ENCODE results near the gene CCDC90B. TPM values are rescaled to one million over a fixed set of nuclear protein-coding genes. Genes with fewer than 3 reads are reported as not detected.
"Not testable (repeated sequence)": the region's sequence is repeated elsewhere in the genome, so short reads cannot be mapped to it uniquely, and the experiment has no call there.

Gene CCDC90B
- 81.1 and 121 TPM in 2 replicates for total RNA-seq (2014; rRNA removed; shearing (Covaris generic); ENCODE audit: low replicate concordance)

GRCh38 chr11:83285771-83286528 is at the start of gene CCDC90B:
Gene CCDC90B, minus strand, starts transcription at chr11:83286367. Its CDS starts 395 bp downstream, at chr11:83285972.
- Histone ChIP-seq H3K4me3 (ENCODE audit: low read length) (peak within 1 kb of the TSS; percentile 83), H3K9me2 (replicated peaks; ENCODE audit: insufficient read depth, low read length) (no peaks in the 10 kb centered on the region), H3K9ac (ENCODE audit: low read length) (peak within 1 kb of the TSS; percentile 86), H3K79me2 (ENCODE audit: low read length) (peaks cover 44% of the 10 kb centered on the region), H2AFZ (ENCODE audit: low read length) (peak within 1 kb of the TSS; percentile 78), H3K9me3 (ENCODE audit: low read length) (no peaks in the 10 kb centered on the region), H3K4me1 (ENCODE audit: low read length) (peaks cover 33% of the 10 kb centered on the region), H3K27ac (ENCODE audit: low read length) (peak within 1 kb of the TSS; percentile 60), H3K4me2 (ENCODE audit: low read depth, low read length, poor library complexity, severe bottlenecking) (peak within 1 kb of the TSS; percentile 80), H4K20me1 (ENCODE audit: insufficient read depth, low read depth, low read length) (no peaks in the 10 kb centered on the region), H3K27me3 (ENCODE audit: low read length) (no peaks in the 10 kb centered on the region), H3K36me3 (ENCODE audit: insufficient read depth, low read length) (peaks cover under 1% of the 10 kb centered on the region; the same call in 1 of the 2 replicates)
- peak; percentile 100 for DNase-seq

GRCh38 chr11:83335446-83336070 is 49.4 kb upstream of the CCDC90B start:
- H2AFZ ChIP-seq (ENCODE audit: low read length), result no peak overlapping the region
- no peaks in the 10 kb centered on the region for H3K27me3 ChIP-seq (ENCODE audit: low read length)
- H3K79me2 ChIP-seq (ENCODE audit: low read length), result no peaks in the 10 kb centered on the region
- H3K9me2 ChIP-seq (replicated peaks; ENCODE audit: insufficient read depth, low read length), result no peaks in the 10 kb centered on the region
- H3K27ac ChIP-seq (ENCODE audit: low read length), result no peak overlapping the region
- no peak for DNase-seq
- no peak overlapping the region for H3K4me2 ChIP-seq (ENCODE audit: low read depth, low read length, poor library complexity, severe bottlenecking)
- H3K36me3 ChIP-seq (ENCODE audit: insufficient read depth, low read length), result no peaks in the 10 kb centered on the region
- no peaks in the 10 kb centered on the region for H3K4me1 ChIP-seq (ENCODE audit: low read length)
- H3K9me3 ChIP-seq (ENCODE audit: low read length), result no peaks in the 10 kb centered on the region
- H3K9ac ChIP-seq (ENCODE audit: low read length), result no peak overlapping the region
- no peak overlapping the region for H3K4me3 ChIP-seq (ENCODE audit: low read length)
- H4K20me1 ChIP-seq (ENCODE audit: insufficient read depth, low read depth, low read length), result no peaks in the 10 kb centered on the region

- H3K4me3 ChIP-seq (ENCODE audit: low read length), result no peak overlapping the region
- H3K79me2 ChIP-seq (ENCODE audit: low read length), result no peaks in the 10 kb centered on the region
- H3K4me1 ChIP-seq (ENCODE audit: low read length), result no peaks in the 10 kb centered on the region
- H3K27ac ChIP-seq (ENCODE audit: low read length), result no peak overlapping the region
- no peak overlapping the region for H3K9ac ChIP-seq (ENCODE audit: low read length)
- H3K36me3 ChIP-seq (ENCODE audit: insufficient read depth, low read length), result no peaks in the 10 kb centered on the region
- H3K27me3 ChIP-seq (ENCODE audit: low read length), result no peaks in the 10 kb centered on the region
- H4K20me1 ChIP-seq (ENCODE audit: insufficient read depth, low read depth, low read length), result no peaks in the 10 kb centered on the region
- H3K9me3 ChIP-seq (ENCODE audit: low read length), result no peaks in the 10 kb centered on the region
- no peak overlapping the region for H3K4me2 ChIP-seq (ENCODE audit: low read depth, low read length, poor library complexity, severe bottlenecking)
- H3K9me2 ChIP-seq (replicated peaks; ENCODE audit: insufficient read depth, low read length), result no peaks in the 10 kb centered on the region
- no peak for DNase-seq
- no peak overlapping the region for H2AFZ ChIP-seq (ENCODE audit: low read length)
Measured at GRCh38 chr11:83330303-83330702, 44.1 kb upstream of the CCDC90B start.

DNA sequence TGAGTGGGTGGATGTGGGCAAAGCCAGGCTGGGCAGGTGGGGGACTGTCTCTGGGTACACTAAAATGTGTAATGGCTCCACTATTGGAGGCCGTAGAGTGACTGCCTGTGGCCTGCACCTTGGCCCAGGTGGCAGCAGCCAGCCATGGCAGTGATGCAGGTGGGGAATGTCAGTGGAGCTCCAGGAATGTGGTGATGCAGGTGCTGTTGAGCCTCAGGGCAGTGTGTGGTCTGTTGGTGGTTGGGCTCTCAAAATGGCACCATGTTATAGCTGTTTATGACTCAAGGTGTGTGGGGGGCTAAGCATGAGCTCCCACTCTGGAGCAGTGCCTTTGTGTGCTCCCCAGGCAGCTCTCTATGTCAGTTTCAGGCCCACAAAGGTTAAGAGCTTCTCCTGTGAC is 40.2 kb upstream of the CCDC90B start:
- H3K27ac ChIP-seq (ENCODE audit: low read length), result no peak overlapping the region
- no peaks in the 10 kb centered on the region for H3K27me3 ChIP-seq (ENCODE audit: low read length)
- DNase-seq, result no peak
- no peak overlapping the region for H3K4me3 ChIP-seq (ENCODE audit: low read length)
- H3K79me2 ChIP-seq (ENCODE audit: low read length), result no peaks in the 10 kb centered on the region
- no peaks in the 10 kb centered on the region for H3K36me3 ChIP-seq (ENCODE audit: insufficient read depth, low read length)
- no peaks in the 10 kb centered on the region for H3K9me3 ChIP-seq (ENCODE audit: low read length)
- no peaks in the 10 kb centered on the region for H3K4me1 ChIP-seq (ENCODE audit: low read length)
- H3K9ac ChIP-seq (ENCODE audit: low read length), result no peak overlapping the region
- no peak overlapping the region for H2AFZ ChIP-seq (ENCODE audit: low read length)
- no peaks in the 10 kb centered on the region for H4K20me1 ChIP-seq (ENCODE audit: insufficient read depth, low read depth, low read length)
- no peak overlapping the region for H3K4me2 ChIP-seq (ENCODE audit: low read depth, low read length, poor library complexity, severe bottlenecking)
- H3K9me2 ChIP-seq (replicated peaks; ENCODE audit: insufficient read depth, low read length), result no peaks in the 10 kb centered on the region

DNA sequence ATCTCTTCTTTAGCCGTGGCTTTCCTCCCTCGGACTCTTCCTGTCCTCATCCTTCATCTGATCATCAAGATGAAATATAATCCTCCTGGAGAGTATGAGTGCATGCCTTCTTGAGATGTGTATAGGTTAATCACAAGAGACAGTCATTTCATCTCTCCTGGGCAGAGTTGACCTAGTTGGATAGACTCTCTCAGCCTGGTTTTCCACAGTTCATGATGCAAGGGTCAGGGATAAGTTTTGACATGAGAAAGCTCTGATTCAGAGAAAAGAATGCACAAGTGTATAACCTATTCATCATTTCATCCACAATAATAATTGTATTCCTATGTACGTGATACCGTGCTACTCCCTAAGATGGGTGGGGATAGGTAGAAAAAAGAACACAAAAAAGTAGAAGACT is 33.2 kb upstream of the CCDC90B start:
- H3K36me3 ChIP-seq (ENCODE audit: insufficient read depth, low read length), result no peaks in the 10 kb centered on the region

GRCh38 chr11:83318931-83319330 is 32.8 kb upstream of the CCDC90B start:
- Histone ChIP-seq H4K20me1 (ENCODE audit: insufficient read depth, low read depth, low read length) (no peaks in the 10 kb centered on the region), H3K9me2 (replicated peaks; ENCODE audit: insufficient read depth, low read length) (no peaks in the 10 kb centered on the region)

More for the DNA sequence above, 33.2 kb upstream of the CCDC90B start:
- Histone ChIP-seq H3K9ac (ENCODE audit: low read length) (no peak overlapping the region), H3K79me2 (ENCODE audit: low read length) (no peaks in the 10 kb centered on the region), H3K4me3 (ENCODE audit: low read length) (no peak overlapping the region), H3K27ac (ENCODE audit: low read length) (no peak overlapping the region), H3K4me1 (ENCODE audit: low read length) (no peaks in the 10 kb centered on the region), H2AFZ (ENCODE audit: low read length) (no peak overlapping the region), H3K27me3 (ENCODE audit: low read length) (no peaks in the 10 kb centered on the region), H3K9me3 (ENCODE audit: low read length) (no peaks in the 10 kb centered on the region), H3K9me2 (replicated peaks; ENCODE audit: insufficient read depth, low read length) (no peaks in the 10 kb centered on the region), H3K4me2 (ENCODE audit: low read depth, low read length, poor library complexity, severe bottlenecking) (no peak overlapping the region), H4K20me1 (ENCODE audit: insufficient read depth, low read depth, low read length) (no peaks in the 10 kb centered on the region)
- no peak for DNase-seq

GRCh38 chr11:83317757-83318690 is 31.9 kb upstream of the CCDC90B start:
- no peaks in the 10 kb centered on the region for H3K36me3 ChIP-seq (ENCODE audit: insufficient read depth, low read length)
- H2AFZ ChIP-seq (ENCODE audit: low read length), result no peak overlapping the region
- H3K9me3 ChIP-seq (ENCODE audit: low read length), result no peaks in the 10 kb centered on the region
- H3K27me3 ChIP-seq (ENCODE audit: low read length), result no peaks in the 10 kb centered on the region
- no peak overlapping the region for H3K4me2 ChIP-seq (ENCODE audit: low read depth, low read length, poor library complexity, severe bottlenecking)
- H3K79me2 ChIP-seq (ENCODE audit: low read length), result no peaks in the 10 kb centered on the region
- H3K9me2 ChIP-seq (replicated peaks; ENCODE audit: insufficient read depth, low read length), result no peaks in the 10 kb centered on the region
- no peak overlapping the region for H3K9ac ChIP-seq (ENCODE audit: low read length)
- no peak overlapping the region for H3K27ac ChIP-seq (ENCODE audit: low read length)
- no peak for DNase-seq
- no peaks in the 10 kb centered on the region for H4K20me1 ChIP-seq (ENCODE audit: insufficient read depth, low read depth, low read length)
- no peaks in the 10 kb centered on the region for H3K4me1 ChIP-seq (ENCODE audit: low read length)
- H3K4me3 ChIP-seq (ENCODE audit: low read length), result no peak overlapping the region

More at GRCh38 chr11:83318931-83319330, 32.8 kb upstream of the CCDC90B start:
- Histone ChIP-seq H3K4me1 (ENCODE audit: low read length) (no peaks in the 10 kb centered on the region), H2AFZ (ENCODE audit: low read length) (no peak overlapping the region), H3K4me3 (ENCODE audit: low read length) (no peak overlapping the region), H3K9ac (ENCODE audit: low read length) (no peak overlapping the region), H3K9me3 (ENCODE audit: low read length) (no peaks in the 10 kb centered on the region), H3K27me3 (ENCODE audit: low read length) (no peaks in the 10 kb centered on the region), H3K36me3 (ENCODE audit: insufficient read depth, low read length) (no peaks in the 10 kb centered on the region), H3K79me2 (ENCODE audit: low read length) (no peaks in the 10 kb centered on the region), H3K27ac (ENCODE audit: low read length) (no peak overlapping the region), H3K4me2 (ENCODE audit: low read depth, low read length, poor library complexity, severe bottlenecking) (no peak overlapping the region)
- no peak for DNase-seq

DNA sequence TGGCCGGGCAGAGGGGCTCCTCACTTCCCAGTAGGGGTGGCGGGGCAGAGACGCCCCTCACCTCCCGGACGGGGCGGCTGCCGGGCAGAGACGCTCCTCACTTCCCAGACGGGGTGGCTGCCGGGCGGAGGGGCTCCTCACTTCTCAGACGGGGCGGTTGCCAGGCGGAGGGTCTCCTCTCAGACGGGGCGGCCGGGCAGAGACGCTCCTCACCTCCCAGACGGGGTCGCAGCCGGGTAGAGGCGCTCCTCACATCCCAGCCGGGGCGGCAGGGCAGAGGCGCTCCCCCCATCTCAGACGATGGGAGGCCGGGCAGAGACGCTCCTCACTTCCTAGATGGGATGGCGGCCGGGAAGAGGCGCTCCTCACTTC is 30.7 kb upstream of the CCDC90B start:
- H3K9ac ChIP-seq (ENCODE audit: low read length); DNase-seq: not testable (repeated sequence)

More for the DNA sequence above, 30.7 kb upstream of the CCDC90B start:
- not testable (repeated sequence) for H3K4me1 ChIP-seq (ENCODE audit: low read length); H3K27ac ChIP-seq (ENCODE audit: low read length); H2AFZ ChIP-seq (ENCODE audit: low read length); H3K27me3 ChIP-seq (ENCODE audit: low read length); H3K4me3 ChIP-seq (ENCODE audit: low read length); H3K9me3 ChIP-seq (ENCODE audit: low read length); H3K4me2 ChIP-seq (ENCODE audit: low read depth, low read length, poor library complexity, severe bottlenecking); H3K36me3 ChIP-seq (ENCODE audit: insufficient read depth, low read length); H4K20me1 ChIP-seq (ENCODE audit: insufficient read depth, low read depth, low read length); H3K9me2 ChIP-seq (replicated peaks; ENCODE audit: insufficient read depth, low read length); H3K79me2 ChIP-seq (ENCODE audit: low read length)
